Prostate gland (tissue), 2 donors: Measurements from ENCODE around the gene ATP12A. TPM values are rescaled to one million over a fixed set of nuclear protein-coding genes. Genes with fewer than 3 reads are reported as not detected.

Experiments used
- DNase-seq: peaks from one replicate; pipeline ENCODE4 v3.0.0-alpha.2; 2019; ENCODE audit warnings: low spot score
- H3K27ac ChIP-seq, 2 donors: fragments of 200-600 bp; sonication (generic); 2 replicates each; pipeline ENCODE4 v1.5.1; 2017 to 2019
- H3K27me3 ChIP-seq: fragments of 200-600 bp; sonication (generic); replicated peaks from 2 replicates; pipeline ENCODE4 v1.5.1; 2019; ENCODE audit not compliant: insufficient read depth
- H3K36me3 ChIP-seq, 2 donors: fragments of 200-600 bp; sonication (generic); 1 replicate in 1 of 2; 2 replicates in 1 of 2; pipeline versions ENCODE4 v1.5.1 to v1.8.1; 2017 to 2019
- H3K4me1 ChIP-seq: fragments of 200-600 bp; sonication (generic); replicated peaks from 2 replicates; pipeline ENCODE4 v1.5.1; 2019
- H3K4me3 ChIP-seq, 2 donors: fragments of 200-600 bp; sonication (generic); 2 replicates each; pipeline ENCODE4 v1.5.1; 2017 to 2019
- H3K9me3 ChIP-seq: fragments of 200-600 bp; sonication (generic); 2 replicates; pipeline ENCODE4 v1.5.1; 2017
- POLR2A ChIP-seq: fragments of 450-650 bp; IDR thresholded peaks from one replicate; pipeline ENCODE4 v1.6.1; 2016; ENCODE audit warnings: antibody characterized with exemption, mild to moderate bottlenecking
- POLR2AphosphoS5 ChIP-seq: sonication (generic); formaldehyde crosslinking; IDR thresholded peaks from one replicate; pipeline ENCODE4 v1.6.1; 2017; ENCODE audit warnings: antibody characterized with exemption
- WGBS: methylation state at CpG from one replicate; pipeline ENCODE4 v1.1.5; 2018; 5-methylcytosine and 5-hydroxymethylcytosine counted together
- intact Hi-C: fragments of 100-400 bp; cut with DNase I; formaldehyde crosslinking; loops from one replicate; pipeline ENCODE4 v1.14.2; 2022
- total RNA-seq, 2 donors: library from RNA; depleted of rRNA; stranded (reverse); fragments of >200 nt; gene quantifications; one replicate each; pipeline ENCODE4 v1.1.0, GENCODE V29; 2016
- TF ChIP-seq, protein P1 (sequence below), 4 experiments: fragments of 200-600 bp in 2 of 4; fragments of 450-650 bp in 2 of 4; sonication (generic) in 2 of 4; IDR thresholded peaks; 1 replicate in 3 of 4; 2 replicates in 1 of 4; pipeline ENCODE4 v1.5.1; 2016 to 2019; ENCODE audit warnings: antibody characterized with exemption in 4 of 4, mild to moderate bottlenecking in 2 of 4, moderate library complexity in 2 of 4

Gene ATP12A
- total RNA-seq, 2 donors from 2014 or later, result 0.09 to 0.91 TPM

DNA sequence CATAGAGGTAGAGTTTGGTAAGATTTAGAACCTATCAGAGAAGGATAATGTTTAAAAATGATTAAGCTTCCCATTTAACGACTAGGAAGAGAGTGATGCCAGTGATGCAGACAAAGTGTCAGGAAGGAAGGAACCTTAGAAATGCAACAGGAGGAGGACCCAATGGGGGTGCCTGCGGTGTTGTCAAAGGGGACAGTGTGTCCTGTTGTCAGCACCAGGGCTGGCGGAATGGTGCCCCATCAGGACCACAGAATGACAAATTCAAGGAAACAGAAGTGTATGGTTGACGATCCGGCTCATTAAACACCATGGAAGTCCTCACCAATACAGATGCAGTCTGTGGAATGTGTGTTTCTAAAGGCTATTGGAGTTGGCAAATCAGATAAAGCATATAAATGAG, 19.3 kb downstream of the ATP12A start:
- intact Hi-C loops, result no loop called here
- Histone ChIP-seq H3K27me3 (no peaks in the 10 kb centered on the region), H3K36me3 (no peaks in the 10 kb centered on the region), H3K9me3 (no peaks in the 10 kb centered on the region), H3K4me1 (no peaks in the 10 kb centered on the region), H3K27ac (no peak overlapping the region), H3K4me3 (no peak overlapping the region)
- no peak for DNase-seq
- TF ChIP-seq POLR2A, result no peak
- TF ChIP-seq POLR2AphosphoS5, result no peak
- TF ChIP-seq, protein P1, sequence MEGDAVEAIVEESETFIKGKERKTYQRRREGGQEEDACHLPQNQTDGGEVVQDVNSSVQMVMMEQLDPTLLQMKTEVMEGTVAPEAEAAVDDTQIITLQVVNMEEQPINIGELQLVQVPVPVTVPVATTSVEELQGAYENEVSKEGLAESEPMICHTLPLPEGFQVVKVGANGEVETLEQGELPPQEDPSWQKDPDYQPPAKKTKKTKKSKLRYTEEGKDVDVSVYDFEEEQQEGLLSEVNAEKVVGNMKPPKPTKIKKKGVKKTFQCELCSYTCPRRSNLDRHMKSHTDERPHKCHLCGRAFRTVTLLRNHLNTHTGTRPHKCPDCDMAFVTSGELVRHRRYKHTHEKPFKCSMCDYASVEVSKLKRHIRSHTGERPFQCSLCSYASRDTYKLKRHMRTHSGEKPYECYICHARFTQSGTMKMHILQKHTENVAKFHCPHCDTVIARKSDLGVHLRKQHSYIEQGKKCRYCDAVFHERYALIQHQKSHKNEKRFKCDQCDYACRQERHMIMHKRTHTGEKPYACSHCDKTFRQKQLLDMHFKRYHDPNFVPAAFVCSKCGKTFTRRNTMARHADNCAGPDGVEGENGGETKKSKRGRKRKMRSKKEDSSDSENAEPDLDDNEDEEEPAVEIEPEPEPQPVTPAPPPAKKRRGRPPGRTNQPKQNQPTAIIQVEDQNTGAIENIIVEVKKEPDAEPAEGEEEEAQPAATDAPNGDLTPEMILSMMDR (IDR thresholded peaks at IDR 0.05), result no peak
- WGBS, result 90% methylated on average over 5 of the region's 5 CpGs

DNA sequence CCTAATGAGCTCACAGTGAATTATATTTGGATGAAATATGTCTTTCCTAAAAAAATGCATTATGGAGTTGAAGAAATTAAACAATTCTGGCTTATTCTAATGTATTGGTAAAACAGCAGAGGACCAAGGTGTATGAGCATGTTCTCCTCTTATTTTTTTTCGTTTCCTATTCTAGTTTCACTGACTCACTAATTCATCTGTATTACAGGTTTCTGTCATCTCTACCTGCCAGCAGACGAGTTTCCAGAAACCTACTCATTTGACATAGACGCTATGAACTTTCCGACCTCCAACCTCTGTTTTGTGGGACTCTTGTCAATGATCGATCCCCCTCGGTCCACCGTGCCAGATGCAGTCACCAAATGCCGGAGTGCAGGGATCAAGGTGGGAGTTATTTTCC, 20.3 kb downstream of the ATP12A start:
- Histone ChIP-seq H3K36me3 (no peaks in the 10 kb centered on the region), H3K27me3 (no peaks in the 10 kb centered on the region), H3K27ac (no peak overlapping the region), H3K4me1 (no peaks in the 10 kb centered on the region), H3K4me3 (no peak overlapping the region), H3K9me3 (no peaks in the 10 kb centered on the region)
- WGBS, result 89% methylated on average over 8 of the region's 8 CpGs
- DNase-seq, result no peak
- no peak for TF ChIP-seq POLR2A
- TF ChIP-seq, protein P1 (IDR thresholded peaks at IDR 0.05), result no peak
- no peak for TF ChIP-seq POLR2AphosphoS5
- intact Hi-C loops, result no loop called here

DNA sequence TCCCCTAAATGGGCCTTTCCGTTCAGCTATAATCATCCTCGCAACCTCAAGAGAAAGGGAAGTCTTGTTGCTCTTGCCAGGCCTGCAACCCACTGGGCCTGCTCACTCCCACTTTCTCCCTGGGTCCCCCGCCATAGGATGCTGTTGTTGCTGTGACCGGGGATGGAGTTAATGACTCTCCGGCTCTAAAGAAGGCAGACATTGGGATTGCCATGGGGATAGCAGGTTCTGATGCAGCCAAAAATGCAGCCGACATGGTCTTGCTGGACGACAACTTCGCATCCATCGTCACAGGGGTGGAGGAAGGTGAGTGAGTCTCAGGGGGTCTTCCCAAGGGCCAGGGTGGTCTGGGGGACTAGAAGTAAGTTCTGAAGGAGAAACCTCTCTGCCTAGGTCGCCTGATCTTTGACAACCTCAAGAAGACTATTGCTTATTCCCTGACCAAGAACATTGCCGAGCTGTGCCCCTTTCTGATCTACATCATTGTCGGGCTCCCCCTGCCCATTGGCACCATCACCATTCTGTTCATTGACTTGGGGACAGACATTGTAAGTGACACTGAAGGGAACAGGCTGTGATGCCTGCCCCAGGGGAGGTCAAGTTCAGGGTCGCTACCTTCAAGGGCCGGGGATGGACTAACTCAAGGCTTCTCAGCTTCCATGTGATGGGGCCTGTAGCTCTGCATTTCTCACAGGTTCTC, 26.8 kb downstream of the ATP12A start:
- Histone ChIP-seq H3K36me3 (no peaks in the 10 kb centered on the region), H3K4me1 (no peaks in the 10 kb centered on the region), H3K9me3 (no peaks in the 10 kb centered on the region), H3K27ac (no peak overlapping the region), H3K4me3 (no peak overlapping the region), H3K27me3 (no peaks in the 10 kb centered on the region)
- intact Hi-C loops, result no loop called here
- WGBS, result 93% methylated on average over 14 of the region's 14 CpGs
- no peak for DNase-seq
- TF ChIP-seq, protein P1 (IDR thresholded peaks at IDR 0.05), result no peak
- TF ChIP-seq POLR2A, result no peak
- TF ChIP-seq POLR2AphosphoS5, result no peak

DNA sequence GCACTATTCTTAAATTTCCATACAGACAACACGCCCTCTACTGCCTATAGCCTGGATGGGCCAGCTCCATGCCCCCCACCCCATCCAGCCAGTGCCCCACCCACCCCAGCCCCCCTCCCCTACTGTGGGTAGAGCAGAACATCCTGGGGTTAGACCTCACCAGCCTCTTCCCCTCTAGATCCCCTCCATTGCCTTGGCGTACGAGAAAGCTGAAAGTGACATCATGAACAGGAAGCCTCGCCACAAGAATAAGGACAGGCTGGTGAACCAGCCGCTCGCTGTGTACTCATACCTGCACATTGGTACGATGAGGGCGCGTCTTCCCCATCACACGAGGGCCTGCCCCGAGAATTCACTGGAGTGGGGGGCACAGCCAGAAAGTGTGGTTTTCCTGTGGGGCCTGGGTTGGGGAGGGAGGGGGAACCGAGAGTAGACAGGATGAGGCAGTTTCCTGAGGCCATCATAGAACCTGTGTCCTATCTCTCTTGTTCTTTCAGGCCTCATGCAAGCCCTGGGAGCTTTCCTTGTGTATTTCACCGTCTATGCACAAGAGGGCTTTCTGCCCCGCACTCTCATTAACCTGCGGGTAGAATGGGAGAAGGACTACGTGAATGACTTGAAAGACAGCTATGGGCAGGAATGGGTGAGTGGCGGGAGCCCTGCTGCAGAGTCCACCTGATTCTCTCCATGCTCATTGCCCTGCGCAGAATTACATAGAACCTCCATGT, 29.1 kb downstream of the ATP12A start:
- intact Hi-C loops, result no loop called here
- TF ChIP-seq POLR2A (no peak), POLR2AphosphoS5 (no peak)
- TF ChIP-seq, protein P1 (IDR thresholded peaks at IDR 0.05), result no peak
- Histone ChIP-seq H3K36me3 (no peaks in the 10 kb centered on the region), H3K9me3 (no peaks in the 10 kb centered on the region), H3K4me1 (no peaks in the 10 kb centered on the region), H3K27me3 (no peaks in the 10 kb centered on the region), H3K27ac (no peak overlapping the region), H3K4me3 (no peak overlapping the region)
- 78% methylated on average over 18 of the region's 18 CpGs for WGBS
- no peak for DNase-seq

DNA sequence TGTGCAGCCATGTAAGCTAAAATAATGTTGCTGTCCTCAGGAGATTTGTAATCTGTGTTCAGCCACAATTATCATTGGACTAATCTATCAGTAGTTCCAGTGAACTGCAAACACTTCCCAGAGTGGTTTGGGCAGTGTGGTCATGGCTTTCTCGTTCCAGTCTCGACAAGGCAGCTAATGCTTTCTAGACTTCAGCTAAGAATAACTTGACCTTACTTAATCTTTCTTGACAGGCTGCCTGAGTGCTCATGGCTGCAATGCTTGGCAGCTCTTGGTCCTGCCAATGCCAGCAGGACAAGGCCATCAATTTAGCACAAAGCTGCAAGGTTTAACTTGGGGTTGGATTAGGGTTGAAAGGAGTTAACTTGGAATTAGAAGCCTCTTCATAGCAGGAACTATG, 32.8 kb downstream of the ATP12A start:
- intact Hi-C loops, result no loop called here
- no peaks in the 10 kb centered on the region for H3K4me1 ChIP-seq
- 34% methylated on average over 2 of the region's 2 CpGs for WGBS
- no peaks in the 10 kb centered on the region for H3K9me3 ChIP-seq
- H3K36me3 ChIP-seq, result no peaks in the 10 kb centered on the region
- TF ChIP-seq, protein P1 (IDR thresholded peaks at IDR 0.05), result no peak
- TF ChIP-seq POLR2A (no peak), POLR2AphosphoS5 (no peak)
- no peak overlapping the region for H3K27ac ChIP-seq
- no peaks in the 10 kb centered on the region for H3K27me3 ChIP-seq
- H3K4me3 ChIP-seq, result no peak overlapping the region
- DNase-seq, result no peak
